ENCODE measurements around the gene MREG. TPM values are rescaled to one million over a fixed set of nuclear protein-coding genes. Genes with fewer than 3 reads are reported as not detected.

MREG gene
- total and polyA plus RNA-seq, 4 donors, result 0.87 to 3.1 (median 2.7) TPM

DNA sequence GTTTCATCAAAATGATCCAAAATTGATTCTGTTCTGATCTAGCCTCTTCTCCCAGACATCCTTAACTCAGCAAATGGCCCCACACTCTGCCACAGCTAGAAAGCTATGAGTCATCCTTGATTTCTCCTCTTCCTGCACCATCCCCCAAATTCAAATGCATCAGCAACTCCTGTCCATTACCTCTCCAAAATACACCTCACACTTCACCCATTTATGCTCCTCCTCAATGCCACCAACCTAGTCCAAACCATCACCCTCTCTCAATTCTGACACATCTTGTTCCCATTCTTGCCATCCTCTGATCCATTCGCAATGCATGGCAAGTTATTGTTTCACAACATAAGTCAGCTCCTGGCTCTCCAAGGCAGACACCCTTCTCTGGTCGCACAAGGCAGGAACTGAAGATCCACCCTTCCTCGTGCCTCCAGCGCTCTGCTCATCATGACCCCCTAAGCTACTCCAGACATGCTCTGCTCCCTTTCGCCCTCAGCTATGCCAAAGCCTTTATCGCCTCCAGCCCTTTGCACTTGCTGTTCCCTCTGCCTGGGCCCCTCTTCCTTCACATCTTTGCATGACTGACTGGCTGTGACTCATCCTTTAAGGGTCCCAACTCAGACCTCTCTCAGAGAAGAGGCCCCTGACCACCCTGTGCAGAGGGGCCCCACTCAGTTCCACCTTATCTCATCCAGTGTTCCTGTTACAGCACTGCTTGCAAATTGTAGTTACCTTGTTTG lies 83.6 kb downstream of the MREG start:
- Histone ChIP-seq H3K36me3 (ENCODE audit: control insufficient read depth in 4 of 4, insufficient read depth in 3 of 4, low read depth in 1 of 4, low read length in 3 of 4) (no peaks in the 10 kb centered on the region), H3K4me3 (ENCODE audit: low read depth in 1 of 3, low read length in 3 of 3) (no peak overlapping the region), H3K27me3 (ENCODE audit: control insufficient read depth in 4 of 4, insufficient read depth in 4 of 4, low read length in 3 of 4) (no peaks in the 10 kb centered on the region), H3K9me3 (ENCODE audit: control insufficient read depth in 4 of 4, low read length in 3 of 4) (no peaks in the 10 kb centered on the region), H3K9ac (ENCODE audit: low read depth in 1 of 2, low read length in 2 of 2) (no peak overlapping the region), H3K27ac (ENCODE audit: low read depth in 1 of 2, low read length in 2 of 2) (no peak overlapping the region), H3K4me1 (ENCODE audit: control insufficient read depth in 4 of 4, insufficient read depth in 4 of 4, low read length in 3 of 4) (peaks cover 0 to 5% (median 2%) of the 10 kb centered on the region in 4 donors)
- DNase-seq (ENCODE audit: low spot score), result no peak
- TF ChIP-seq, protein P1, sequence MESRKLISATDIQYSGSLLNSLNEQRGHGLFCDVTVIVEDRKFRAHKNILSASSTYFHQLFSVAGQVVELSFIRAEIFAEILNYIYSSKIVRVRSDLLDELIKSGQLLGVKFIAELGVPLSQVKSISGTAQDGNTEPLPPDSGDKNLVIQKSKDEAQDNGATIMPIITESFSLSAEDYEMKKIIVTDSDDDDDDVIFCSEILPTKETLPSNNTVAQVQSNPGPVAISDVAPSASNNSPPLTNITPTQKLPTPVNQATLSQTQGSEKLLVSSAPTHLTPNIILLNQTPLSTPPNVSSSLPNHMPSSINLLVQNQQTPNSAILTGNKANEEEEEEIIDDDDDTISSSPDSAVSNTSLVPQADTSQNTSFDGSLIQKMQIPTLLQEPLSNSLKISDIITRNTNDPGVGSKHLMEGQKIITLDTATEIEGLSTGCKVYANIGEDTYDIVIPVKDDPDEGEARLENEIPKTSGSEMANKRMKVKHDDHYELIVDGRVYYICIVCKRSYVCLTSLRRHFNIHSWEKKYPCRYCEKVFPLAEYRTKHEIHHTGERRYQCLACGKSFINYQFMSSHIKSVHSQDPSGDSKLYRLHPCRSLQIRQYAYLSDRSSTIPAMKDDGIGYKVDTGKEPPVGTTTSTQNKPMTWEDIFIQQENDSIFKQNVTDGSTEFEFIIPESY (IDR thresholded peaks at IDR 0.05), result no peak
- TF ChIP-seq, protein P2, sequence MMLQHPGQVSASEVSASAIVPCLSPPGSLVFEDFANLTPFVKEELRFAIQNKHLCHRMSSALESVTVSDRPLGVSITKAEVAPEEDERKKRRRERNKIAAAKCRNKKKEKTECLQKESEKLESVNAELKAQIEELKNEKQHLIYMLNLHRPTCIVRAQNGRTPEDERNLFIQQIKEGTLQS (IDR thresholded peaks at IDR 0.05), result no peak
- TF ChIP-seq YY1 (IDR thresholded peaks at IDR 0.05) (no peak), HNF4G (IDR thresholded peaks at IDR 0.05) (no peak), FOXA2 (IDR thresholded peaks at IDR 0.05) (no peak), SP1 (IDR thresholded peaks at IDR 0.05) (no peak), JUND (IDR thresholded peaks at IDR 0.05) (no peak), RAD21 (IDR thresholded peaks at IDR 0.05) (no peak), EGR1 (IDR thresholded peaks at IDR 0.05; ENCODE audit: low read depth in 2 of 2) (no peak), TAF1 (conservative IDR thresholded peaks at IDR 0.05) (no peak), RXRA (IDR thresholded peaks at IDR 0.05) (no peak), GABPA (IDR thresholded peaks at IDR 0.05 in 1 of 2, conservative IDR thresholded peaks at IDR 0.05 in 1 of 2) (no peak), FOXA1 (IDR thresholded peaks at IDR 0.05) (no peak), HNF4A (conservative IDR thresholded peaks at IDR 0.05) (no peak), NR2F2 (IDR thresholded peaks at IDR 0.05) (no peak)
- TF ChIP-seq, protein P3, sequence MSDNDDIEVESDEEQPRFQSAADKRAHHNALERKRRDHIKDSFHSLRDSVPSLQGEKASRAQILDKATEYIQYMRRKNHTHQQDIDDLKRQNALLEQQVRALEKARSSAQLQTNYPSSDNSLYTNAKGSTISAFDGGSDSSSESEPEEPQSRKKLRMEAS (IDR thresholded peaks at IDR 0.05), result no peak
- TF ChIP-seq, protein P4, sequence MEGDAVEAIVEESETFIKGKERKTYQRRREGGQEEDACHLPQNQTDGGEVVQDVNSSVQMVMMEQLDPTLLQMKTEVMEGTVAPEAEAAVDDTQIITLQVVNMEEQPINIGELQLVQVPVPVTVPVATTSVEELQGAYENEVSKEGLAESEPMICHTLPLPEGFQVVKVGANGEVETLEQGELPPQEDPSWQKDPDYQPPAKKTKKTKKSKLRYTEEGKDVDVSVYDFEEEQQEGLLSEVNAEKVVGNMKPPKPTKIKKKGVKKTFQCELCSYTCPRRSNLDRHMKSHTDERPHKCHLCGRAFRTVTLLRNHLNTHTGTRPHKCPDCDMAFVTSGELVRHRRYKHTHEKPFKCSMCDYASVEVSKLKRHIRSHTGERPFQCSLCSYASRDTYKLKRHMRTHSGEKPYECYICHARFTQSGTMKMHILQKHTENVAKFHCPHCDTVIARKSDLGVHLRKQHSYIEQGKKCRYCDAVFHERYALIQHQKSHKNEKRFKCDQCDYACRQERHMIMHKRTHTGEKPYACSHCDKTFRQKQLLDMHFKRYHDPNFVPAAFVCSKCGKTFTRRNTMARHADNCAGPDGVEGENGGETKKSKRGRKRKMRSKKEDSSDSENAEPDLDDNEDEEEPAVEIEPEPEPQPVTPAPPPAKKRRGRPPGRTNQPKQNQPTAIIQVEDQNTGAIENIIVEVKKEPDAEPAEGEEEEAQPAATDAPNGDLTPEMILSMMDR (IDR thresholded peaks at IDR 0.05; ENCODE audit: low read depth, low read length, missing input control), result no peak
- TF ChIP-seq, protein P5, sequence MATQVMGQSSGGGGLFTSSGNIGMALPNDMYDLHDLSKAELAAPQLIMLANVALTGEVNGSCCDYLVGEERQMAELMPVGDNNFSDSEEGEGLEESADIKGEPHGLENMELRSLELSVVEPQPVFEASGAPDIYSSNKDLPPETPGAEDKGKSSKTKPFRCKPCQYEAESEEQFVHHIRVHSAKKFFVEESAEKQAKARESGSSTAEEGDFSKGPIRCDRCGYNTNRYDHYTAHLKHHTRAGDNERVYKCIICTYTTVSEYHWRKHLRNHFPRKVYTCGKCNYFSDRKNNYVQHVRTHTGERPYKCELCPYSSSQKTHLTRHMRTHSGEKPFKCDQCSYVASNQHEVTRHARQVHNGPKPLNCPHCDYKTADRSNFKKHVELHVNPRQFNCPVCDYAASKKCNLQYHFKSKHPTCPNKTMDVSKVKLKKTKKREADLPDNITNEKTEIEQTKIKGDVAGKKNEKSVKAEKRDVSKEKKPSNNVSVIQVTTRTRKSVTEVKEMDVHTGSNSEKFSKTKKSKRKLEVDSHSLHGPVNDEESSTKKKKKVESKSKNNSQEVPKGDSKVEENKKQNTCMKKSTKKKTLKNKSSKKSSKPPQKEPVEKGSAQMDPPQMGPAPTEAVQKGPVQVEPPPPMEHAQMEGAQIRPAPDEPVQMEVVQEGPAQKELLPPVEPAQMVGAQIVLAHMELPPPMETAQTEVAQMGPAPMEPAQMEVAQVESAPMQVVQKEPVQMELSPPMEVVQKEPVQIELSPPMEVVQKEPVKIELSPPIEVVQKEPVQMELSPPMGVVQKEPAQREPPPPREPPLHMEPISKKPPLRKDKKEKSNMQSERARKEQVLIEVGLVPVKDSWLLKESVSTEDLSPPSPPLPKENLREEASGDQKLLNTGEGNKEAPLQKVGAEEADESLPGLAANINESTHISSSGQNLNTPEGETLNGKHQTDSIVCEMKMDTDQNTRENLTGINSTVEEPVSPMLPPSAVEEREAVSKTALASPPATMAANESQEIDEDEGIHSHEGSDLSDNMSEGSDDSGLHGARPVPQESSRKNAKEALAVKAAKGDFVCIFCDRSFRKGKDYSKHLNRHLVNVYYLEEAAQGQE (IDR thresholded peaks at IDR 0.05), result no peak
- WGBS, result 88% methylated on average over 6 of the region's 6 CpGs

Data from liver (tissue), 9 donors.